Medulla oblongata (tissue), 1 donor: Measurements from ENCODE around the gene OR13G1.
"Not testable (repeated sequence)": the region's sequence is repeated elsewhere in the genome, so short reads cannot be mapped to it uniquely, and the experiment has no call there.

Source experiments
- DNase-seq: peaks from one replicate; pipeline ENCODE4 v3.0.0-alpha.2; 2015; ENCODE audit errors: extremely low spot score

OR13G1 gene

GRCh38 chr1:247679639-247680038 is at the start of gene OR13G1:
TSS of gene OR13G1 (minus strand) at chr1:247679739. CDS start at chr1:247673041, 6,698 bp downstream.
- no peak for DNase-seq

- no peak for DNase-seq
Observed at GRCh38 chr1:247721222-247721621, 41.7 kb upstream of the OR13G1 start.

GRCh38 chr1:247716546-247716945 is 37.0 kb upstream of the OR13G1 start, which contains the start of gene OR6F1:
TSS of gene OR6F1 (minus strand) at chr1:247716646. CDS start at chr1:247712755, 3,891 bp downstream.
- DNase-seq = no peak

GRCh38 chr1:247713753-247714152 is 34.2 kb upstream of the OR13G1 start:
- no peak for DNase-seq

GRCh38 chr1:247710681-247711080 is 31.1 kb upstream of the OR13G1 start:
- DNase-seq = not testable (repeated sequence)

- DNase-seq = no peak
Observed at GRCh38 chr1:247701338-247701737, 21.8 kb upstream of the OR13G1 start.

GRCh38 chr1:247681288-247681897 is 1.9 kb upstream of the OR13G1 start:
- DNase-seq = peak; percentile 68

GRCh38 chr1:247680171-247680570 is 632 bp upstream of the OR13G1 start:
- DNase-seq = no peak

GRCh38 chr1:247669225-247669624 is 10.3 kb downstream of the OR13G1 start:
- DNase-seq = no peak

- no peak for DNase-seq
Observed at GRCh38 chr1:247656221-247656875, 23.2 kb downstream of the OR13G1 start.

- DNase-seq = no peak
Observed at GRCh38 chr1:247653040-247653439, 26.5 kb downstream of the OR13G1 start.

- peak; percentile 24 for DNase-seq
Observed at GRCh38 chr1:247647864-247648263, 31.7 kb downstream of the OR13G1 start.

GRCh38 chr1:247646867-247647266 is 32.7 kb downstream of the OR13G1 start:
- DNase-seq = peak; percentile 35

GRCh38 chr1:247642742-247643141 is 36.8 kb downstream of the OR13G1 start:
- DNase-seq = no peak

- DNase-seq = peak; percentile 53
Observed at GRCh38 chr1:247639381-247639981, 40.1 kb downstream of the OR13G1 start.

GRCh38 chr1:247638781-247639180 is 40.8 kb downstream of the OR13G1 start:
- no peak for DNase-seq

GRCh38 chr1:247638011-247638410 is 41.5 kb downstream of the OR13G1 start:
- DNase-seq = no peak

- no peak for DNase-seq
Observed at GRCh38 chr1:247627951-247628350, 51.6 kb downstream of the OR13G1 start.
